Measurements from ENCODE around the gene GRAMD1A.

DNA sequence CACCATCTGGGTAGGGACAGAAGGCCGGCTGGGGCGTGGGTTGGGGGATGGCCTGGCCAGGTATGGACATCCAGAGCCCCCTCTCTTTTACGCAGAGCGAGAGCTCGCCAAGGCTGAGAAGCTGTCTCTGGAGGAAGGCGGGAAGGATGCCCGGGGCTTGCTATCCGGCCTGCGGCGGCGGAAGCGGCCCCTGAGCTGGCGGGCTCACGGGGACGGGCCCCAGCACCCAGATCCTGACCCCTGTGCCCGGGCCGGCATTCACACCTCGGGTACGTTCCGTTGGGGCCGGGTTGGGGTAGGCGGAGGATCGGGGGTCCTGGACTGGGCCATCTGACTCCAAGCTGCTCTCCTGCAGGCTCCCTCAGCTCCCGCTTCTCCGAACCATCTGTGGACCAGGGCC lies 21.5 kb downstream of the GRAMD1A start:
- TF ChIP-seq CTCF (conservative IDR thresholded peaks at IDR 0.05) (no peak), ZFX (IDR thresholded peaks at IDR 0.05) (no peak)
